Left cardiac atrium (tissue), 4 donors: ENCODE measurements around the gene G6PC1. TPM values are rescaled to one million over a fixed set of nuclear protein-coding genes. Genes with fewer than 3 reads are reported as not detected.
"Not testable (repeated sequence)": the region's sequence is repeated elsewhere in the genome, so short reads cannot be mapped to it uniquely, and the experiment has no call there.

Experiments
- ATAC-seq, 2 donors: fragments of 200-7000 bp; cut with Tn5 transposase; one replicate each; pipeline ENCODE4 v1.9.1; 2020; ENCODE audit warnings: mild to moderate bottlenecking in 2 of 2, moderate library complexity in 2 of 2
- DNase-seq: peaks from one replicate; pipeline ENCODE4 v3.0.0-alpha.2; 2020
- intact Hi-C, 2 donors: fragments of 100-400 bp; cut with DNase I; formaldehyde crosslinking; loops; one replicate each; pipeline versions ENCODE4 v1.14.1 to v1.15.1; 2022 to 2023
- long read RNA-seq: library from polyadenylated mRNA; unstranded; transcript quantifications from one replicate; pipeline ENCODE4 v2.0.0, GENCODE V29; 2021
- total RNA-seq, 2 donors: library from RNA; stranded (reverse); fragmentation: NEBNext Ultra II Directional; extraction: Animal tissue kit (Norgen Biotek cat#: 25700); gene quantifications; one replicate each; pipeline ENCODE4 v1.2.1, GENCODE V29; 2021
- donor health status: DM: no; HTN: yes; CAD: no.
- donor health status: DM: no; HTN: yes; CAD: no; lungs with severe emphysema.
- donor health status: DM: yes; HTN: yes; CAD: no.
- donor health status: Dilated cardiomyopathy.

G6PC1 gene
- total RNA-seq = not detected
- long read RNA-seq = 0 reads

DNA sequence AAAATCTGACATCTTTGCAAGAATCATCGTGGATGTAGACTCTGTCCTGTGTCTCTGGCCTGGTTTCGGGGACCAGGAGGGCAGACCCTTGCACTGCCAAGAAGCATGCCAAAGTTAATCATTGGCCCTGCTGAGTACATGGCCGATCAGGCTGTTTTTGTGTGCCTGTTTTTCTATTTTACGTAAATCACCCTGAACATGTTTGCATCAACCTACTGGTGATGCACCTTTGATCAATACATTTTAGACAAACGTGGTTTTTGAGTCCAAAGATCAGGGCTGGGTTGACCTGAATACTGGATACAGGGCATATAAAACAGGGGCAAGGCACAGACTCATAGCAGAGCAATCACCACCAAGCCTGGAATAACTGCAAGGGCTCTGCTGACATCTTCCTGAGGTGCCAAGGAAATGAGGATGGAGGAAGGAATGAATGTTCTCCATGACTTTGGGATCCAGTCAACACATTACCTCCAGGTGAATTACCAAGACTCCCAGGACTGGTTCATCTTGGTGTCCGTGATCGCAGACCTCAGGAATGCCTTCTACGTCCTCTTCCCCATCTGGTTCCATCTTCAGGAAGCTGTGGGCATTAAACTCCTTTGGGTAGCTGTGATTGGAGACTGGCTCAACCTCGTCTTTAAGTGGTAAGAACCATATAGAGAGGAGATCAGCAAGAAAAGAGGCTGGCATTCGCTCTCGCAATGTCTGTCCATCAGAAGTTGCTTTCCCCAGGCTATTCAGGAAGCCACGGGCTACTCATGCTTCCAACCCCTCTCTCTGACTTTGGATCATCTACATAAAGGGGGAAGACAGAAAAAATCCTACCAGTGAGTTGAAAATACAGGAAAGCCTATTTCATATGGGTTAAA lies at the start of gene G6PC1:
Gene G6PC1 (plus strand): TSS at position 340 of the 872 bp plus-strand sequence. CDS start 78 bp downstream, at position 418.
- ATAC-seq (no peak), DNase-seq (no peak)
- intact Hi-C loops = no loop called here

DNA sequence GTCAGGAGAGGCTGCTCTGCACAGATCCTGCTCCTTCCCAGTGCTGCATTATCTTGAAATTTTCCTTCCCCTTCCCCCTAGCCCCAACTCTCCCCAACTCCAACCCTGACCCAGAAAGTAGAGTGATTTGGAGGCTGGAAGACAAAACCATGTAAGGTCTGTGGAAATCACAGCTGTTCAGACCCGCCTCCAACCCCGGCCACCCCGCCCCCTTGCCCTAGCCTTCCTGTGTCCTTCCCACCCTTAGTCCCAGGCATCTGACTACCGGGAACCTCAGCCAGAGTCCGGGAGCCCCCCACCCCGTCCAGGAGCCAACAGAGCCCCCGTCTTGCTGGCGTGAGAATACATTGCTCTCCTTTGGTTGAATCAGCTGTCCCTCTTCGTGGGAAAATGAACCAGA lies 49.6 kb upstream of the G6PC1 start, which contains the start of gene AOC3:
Gene AOC3 (plus strand): TSS at position 246 of the 400 bp plus-strand sequence. CDS start 145 bp downstream, at position 391.
- peak; percentile 49 to 58 for ATAC-seq
- intact Hi-C loops = no loop called here
- peak; percentile 54 for DNase-seq

DNA sequence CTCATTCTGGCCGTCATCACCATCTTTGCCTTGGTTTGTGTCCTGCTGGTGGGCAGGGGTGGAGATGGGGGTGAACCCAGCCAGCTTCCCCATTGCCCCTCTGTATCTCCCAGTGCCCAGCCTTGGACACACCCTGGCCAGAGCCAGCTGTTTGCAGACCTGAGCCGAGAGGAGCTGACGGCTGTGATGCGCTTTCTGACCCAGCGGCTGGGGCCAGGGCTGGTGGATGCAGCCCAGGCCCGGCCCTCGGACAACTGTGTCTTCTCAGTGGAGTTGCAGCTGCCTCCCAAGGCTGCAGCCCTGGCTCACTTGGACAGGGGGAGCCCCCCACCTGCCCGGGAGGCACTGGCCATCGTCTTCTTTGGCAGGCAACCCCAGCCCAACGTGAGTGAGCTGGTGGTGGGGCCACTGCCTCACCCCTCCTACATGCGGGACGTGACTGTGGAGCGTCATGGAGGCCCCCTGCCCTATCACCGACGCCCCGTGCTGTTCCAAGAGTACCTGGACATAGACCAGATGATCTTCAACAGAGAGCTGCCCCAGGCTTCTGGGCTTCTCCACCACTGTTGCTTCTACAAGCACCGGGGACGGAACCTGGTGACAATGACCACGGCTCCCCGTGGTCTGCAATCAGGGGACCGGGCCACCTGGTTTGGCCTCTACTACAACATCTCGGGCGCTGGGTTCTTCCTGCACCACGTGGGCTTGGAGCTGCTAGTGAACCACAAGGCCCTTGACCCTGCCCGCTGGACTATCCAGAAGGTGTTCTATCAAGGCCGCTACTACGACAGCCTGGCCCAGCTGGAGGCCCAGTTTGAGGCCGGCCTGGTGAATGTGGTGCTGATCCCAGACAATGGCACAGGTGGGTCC lies 49.0 kb upstream of the G6PC1 start:
- DNase-seq, intact Hi-C loops: not testable (repeated sequence)
- peak in 1 of 2 donors; percentile 13 for ATAC-seq

DNA sequence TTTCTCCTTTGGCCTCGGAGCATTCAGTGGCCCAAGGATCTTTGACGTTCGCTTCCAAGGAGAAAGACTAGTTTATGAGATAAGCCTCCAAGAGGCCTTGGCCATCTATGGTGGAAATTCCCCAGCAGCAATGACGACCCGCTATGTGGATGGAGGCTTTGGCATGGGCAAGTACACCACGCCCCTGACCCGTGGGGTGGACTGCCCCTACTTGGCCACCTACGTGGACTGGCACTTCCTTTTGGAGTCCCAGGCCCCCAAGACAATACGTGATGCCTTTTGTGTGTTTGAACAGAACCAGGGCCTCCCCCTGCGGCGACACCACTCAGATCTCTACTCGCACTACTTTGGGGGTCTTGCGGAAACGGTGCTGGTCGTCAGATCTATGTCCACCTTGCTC lies 48.2 kb upstream of the G6PC1 start:
- ATAC-seq = no peak
- intact Hi-C loops = no loop called here
- DNase-seq = no peak

DNA sequence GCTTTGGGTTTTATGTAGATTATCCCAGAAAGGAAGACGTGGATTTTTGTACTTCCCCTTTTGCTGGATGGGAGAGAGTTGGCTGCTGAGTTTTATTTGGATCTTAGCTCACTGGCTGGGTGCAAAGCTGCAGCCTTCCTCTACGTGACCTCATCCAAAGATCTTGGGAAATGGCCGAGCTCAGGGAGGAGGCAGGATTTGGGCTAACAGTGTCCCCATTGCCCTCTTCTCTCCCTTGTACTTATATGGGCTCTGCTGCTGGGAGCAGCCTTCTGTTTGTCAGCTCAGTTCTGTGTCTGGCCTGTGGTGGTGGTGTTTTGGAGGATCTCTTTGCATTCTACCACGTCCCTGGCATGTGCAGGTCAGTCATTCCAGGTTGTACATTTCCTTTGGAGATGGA lies 47.6 kb upstream of the G6PC1 start:
- DNase-seq (no peak), ATAC-seq (peak; percentile 34 to 40)
- intact Hi-C loops = no loop called here

DNA sequence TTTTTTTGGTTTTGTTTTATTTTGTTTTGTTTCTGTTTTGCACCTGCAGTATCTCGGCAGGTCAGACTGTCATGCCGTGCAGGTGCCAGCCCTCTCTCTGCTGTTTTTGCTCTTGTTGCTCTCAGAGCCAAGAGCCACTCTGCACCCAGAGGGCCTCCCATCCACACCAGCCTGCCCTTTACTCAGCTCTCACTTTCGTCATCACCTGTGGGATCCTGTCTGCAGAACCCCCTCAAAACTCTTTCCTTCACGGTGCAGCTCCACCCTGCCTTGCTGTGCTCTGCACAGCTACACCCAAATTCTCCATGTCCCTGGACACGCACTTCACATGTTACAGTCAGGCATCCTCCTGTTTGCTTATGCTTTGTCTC lies 47.0 kb upstream of the G6PC1 start:
- intact Hi-C loops = no loop called here
- ATAC-seq (no peak), DNase-seq (no peak)

DNA sequence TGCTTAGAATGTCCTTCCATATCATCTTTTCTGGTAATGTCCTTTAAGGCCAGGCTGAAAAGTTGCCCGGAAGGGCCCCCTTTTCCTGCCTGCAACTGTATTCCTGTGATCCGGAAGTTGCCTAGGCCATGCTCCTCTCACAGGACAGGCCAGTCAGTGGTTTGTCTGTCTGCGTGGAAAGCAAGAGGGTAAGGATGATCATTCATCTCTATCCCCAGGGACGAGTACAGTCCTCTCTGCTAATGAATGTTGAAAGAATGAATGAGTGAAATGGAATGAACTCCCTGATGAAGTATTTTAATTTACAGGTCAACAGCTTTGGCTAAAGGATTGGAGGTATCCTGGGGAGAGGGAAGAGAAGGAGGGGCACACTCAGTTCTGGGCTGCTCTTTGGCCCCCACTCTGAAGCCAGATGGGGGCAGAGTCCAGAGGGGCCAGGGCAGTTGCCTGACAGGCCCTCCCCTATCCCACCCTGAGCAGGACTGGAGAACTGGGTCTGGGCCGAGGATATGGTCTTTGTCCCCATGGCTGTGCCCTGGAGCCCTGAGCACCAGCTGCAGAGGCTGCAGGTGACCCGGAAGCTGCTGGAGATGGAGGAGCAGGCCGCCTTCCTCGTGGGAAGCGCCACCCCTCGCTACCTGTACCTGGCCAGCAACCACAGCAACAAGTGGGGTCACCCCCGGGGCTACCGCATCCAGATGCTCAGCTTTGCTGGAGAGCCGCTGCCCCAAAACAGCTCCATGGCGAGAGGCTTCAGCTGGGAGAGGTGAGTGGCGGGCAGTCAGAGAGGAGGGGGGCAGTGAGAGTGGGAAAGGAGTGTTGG lies 46.4 kb upstream of the G6PC1 start:
- no peak for ATAC-seq
- intact Hi-C loops = no loop called here

DNA sequence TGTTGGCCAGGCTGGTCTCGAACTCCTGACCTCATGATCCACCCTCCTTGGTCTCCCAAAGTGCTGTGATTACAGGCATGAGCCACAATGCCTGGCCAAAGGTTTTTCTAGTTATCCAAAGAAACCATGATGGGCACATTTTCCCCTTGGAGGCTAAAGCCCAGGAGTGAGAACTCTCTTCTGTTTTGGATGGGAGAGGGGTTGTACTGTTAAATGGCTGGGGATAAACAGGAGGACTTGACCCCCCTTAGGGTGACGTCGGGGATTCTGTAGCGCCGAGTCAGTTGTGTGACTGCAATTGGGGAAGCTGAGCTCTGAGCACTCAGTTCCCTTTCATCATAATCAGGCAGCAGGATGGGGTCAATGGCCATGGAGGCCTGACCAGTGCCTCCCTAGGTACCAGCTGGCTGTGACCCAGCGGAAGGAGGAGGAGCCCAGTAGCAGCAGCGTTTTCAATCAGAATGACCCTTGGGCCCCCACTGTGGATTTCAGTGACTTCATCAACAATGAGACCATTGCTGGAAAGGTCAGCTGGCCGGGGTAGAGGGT lies 45.5 kb upstream of the G6PC1 start:
- ATAC-seq (no peak), DNase-seq (no peak)
- intact Hi-C loops = no loop called here

More for the DNA sequence above, 46.4 kb upstream of the G6PC1 start:
- no peak for DNase-seq

DNA sequence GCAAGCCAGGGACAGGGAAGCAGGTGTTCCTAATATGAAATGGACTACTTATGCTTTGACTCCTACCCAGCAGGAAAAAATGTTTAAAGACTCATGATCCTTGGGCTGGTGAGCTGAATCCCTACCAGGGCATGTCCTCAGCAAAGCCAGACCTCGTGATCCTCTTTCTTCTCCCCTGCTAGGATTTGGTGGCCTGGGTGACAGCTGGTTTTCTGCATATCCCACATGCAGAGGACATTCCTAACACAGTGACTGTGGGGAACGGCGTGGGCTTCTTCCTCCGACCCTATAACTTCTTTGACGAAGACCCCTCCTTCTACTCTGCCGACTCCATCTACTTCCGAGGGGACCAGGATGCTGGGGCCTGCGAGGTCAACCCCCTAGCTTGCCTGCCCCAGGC lies 44.5 kb upstream of the G6PC1 start:
- ATAC-seq, DNase-seq, intact Hi-C loops: not testable (repeated sequence)

DNA sequence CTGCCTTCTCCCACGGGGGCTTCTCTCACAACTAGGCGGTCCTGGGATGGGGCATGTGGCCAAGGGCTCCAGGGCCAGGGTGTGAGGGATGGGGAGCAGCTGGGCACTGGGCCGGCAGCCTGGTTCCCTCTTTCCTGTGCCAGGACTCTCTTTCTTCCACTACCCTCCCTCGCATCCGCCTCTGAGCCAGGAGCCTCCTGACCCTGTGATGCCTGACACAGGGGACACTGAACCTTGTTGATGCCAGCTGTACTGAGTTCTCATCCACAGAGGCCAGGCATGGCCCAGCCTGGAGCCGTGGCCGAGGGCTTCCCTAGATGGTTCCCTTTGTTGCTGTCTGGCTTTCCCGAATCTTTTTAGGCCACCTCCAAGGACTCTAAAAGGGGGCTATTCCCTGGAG lies 44.1 kb upstream of the G6PC1 start:
- intact Hi-C loops, DNase-seq: not testable (repeated sequence)
- peak in 1 of 2 donors; percentile 20 for ATAC-seq

DNA sequence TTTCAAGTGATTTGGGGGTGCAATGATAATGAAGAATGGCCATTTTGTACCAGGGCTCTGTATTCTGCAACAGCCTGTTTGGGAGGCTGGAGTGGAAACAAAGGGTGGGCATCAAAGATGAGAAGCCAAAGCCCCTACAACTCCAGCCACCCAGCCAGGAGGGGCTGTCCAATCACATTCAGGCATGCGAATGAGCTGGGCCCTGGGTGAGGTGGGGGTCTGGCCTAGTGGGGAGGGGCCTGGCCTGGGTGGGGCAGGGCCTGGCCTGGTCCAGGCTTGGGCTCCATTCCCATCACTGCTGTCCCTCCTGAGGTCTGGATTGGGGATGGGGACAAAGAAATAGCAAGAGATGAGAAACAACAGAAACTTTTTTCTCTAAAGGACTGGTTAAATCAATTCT lies 43.2 kb upstream of the G6PC1 start:
- intact Hi-C loops = no loop called here
- no peak for DNase-seq

DNA sequence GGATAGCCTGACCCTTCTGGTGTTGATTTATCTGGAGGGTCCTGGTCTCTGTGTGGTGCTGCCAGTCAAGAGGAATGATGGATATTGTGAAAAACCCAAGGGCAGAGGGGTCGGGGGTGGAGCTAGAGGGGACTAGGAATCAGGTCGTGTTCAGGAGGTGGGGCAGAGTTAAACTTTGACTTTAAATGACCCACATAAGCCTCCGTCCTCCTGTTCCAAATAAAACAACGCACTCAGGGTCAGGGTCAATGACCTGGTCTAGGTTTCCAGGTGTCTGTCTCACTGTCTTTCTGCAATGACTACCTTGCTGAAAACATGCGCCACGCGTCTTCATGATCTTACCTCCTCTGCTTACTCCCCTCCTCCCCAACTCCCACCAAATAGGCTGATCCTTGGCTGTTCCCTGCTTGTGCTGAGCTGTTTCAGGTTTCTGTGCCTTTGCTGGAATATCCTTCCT lies 34.9 kb upstream of the G6PC1 start:
- intact Hi-C loops = no loop called here
- ATAC-seq (no peak), DNase-seq (no peak)

More for the DNA sequence above, 43.2 kb upstream of the G6PC1 start:
- no peak for ATAC-seq

DNA sequence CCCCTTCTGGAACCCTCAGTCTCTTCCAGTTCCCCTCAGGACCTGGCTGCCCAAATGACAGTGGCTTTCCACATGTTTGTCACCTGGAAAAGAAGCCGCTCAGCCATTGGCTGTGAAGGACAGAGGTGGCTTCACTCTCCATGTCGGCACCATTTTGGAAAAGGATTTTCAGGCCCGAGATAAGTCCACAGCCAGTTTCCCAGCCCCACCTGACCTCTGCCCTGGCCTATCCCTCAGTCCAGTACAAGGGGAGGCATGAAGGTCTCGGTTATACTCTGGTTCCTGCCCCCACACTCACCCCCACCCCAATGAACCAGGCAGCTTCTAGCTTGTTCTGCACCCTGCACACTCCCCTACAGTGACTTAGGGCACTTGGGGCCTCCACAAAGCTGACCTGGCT lies 34.4 kb upstream of the G6PC1 start:
- ATAC-seq = no peak
- intact Hi-C loops = no loop called here
- DNase-seq = no peak

DNA sequence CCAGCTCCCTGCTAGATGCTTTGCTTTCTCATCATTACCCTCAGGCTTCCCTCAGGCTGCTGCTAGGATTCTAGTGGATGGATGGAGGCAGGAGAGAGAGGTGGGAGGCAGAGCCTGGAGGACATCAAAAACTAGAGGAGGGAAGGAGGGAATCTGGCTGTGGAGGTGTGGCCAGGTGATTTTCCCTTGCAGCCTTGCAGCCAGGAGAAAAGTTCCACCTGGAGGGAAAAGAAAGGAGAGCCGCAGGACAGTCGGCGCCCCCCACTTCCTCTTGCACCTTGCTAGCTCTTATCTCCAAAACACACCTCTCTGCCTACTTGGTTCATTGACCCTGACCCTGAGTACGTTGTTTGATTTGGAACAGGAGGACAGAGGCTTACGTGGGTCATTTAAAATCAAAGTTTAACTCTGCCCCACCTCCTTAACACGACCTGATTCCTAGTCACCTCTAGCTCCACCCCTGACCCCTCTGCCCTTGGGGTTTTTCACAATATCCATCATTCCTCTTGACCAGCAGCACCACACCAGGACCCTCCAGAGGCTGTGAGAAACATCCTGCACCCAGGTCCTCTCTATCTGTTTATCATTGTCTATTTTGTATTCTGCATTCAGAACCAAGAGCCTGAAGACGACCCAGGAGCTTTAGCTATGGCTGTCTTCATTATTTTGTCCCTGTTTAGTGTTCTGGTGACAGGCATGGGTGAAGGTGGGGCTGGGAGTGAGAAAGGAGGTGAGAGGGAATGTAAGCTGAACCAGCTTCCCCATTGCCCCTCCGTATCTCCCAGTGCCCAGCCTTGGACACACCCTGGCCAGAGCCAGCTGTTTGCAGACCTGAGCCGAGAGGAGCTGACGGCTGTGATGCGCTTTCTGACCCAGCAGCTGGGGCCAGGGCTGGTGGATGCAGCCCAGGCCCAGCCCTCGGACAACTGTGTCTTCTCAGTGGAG lies 33.7 kb upstream of the G6PC1 start:
- DNase-seq (no peak), ATAC-seq (no peak)
- intact Hi-C loops = no loop called here

DNA sequence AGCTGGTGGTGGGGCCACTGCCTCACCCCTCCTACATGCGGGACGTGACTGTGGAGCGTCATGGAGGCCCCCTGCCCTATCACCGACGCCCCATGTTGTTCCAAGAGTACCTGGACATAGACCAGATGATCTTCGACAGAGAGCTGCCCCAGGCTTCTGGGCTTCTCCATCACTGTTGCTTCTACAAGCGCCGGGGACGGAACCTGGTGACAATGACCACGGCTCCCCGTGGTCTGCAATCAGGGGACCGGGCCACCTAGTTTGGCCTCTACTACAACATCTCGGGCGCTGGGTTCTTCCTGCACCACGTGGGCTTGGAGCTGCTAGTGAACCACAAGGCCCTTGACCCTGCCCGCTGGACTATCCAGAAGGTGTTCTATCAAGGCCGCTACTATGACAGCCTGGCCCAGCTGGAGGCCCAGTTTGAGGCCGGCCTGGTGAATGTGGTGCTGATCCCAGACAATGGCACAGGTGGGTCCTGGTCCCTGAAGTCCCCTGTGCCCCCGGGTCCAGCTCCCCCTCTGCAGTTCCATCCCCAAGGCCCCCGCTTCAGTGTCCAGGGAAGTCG lies 32.8 kb upstream of the G6PC1 start:
- intact Hi-C loops, ATAC-seq, DNase-seq: not testable (repeated sequence)

DNA sequence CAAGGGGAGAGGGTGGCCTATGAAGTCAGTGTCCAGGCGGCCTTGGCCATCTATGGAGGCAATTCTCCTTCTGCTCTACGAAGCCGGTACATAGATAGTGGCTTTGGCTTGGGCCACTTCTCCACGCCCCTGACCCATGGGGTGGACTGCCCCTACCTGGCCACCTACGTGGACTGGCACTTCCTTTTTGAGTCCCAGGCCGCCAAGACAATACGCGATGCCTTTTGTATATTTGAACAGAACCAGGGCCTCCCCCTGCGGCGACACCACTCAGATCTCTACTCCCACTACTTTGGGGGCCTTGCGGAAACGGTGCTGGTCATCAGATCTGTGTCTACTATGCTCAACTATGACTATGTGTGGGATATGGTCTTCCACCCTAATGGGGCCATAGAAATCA lies 32.3 kb upstream of the G6PC1 start:
- DNase-seq = no peak
- intact Hi-C loops = no loop called here
- ATAC-seq = no peak

DNA sequence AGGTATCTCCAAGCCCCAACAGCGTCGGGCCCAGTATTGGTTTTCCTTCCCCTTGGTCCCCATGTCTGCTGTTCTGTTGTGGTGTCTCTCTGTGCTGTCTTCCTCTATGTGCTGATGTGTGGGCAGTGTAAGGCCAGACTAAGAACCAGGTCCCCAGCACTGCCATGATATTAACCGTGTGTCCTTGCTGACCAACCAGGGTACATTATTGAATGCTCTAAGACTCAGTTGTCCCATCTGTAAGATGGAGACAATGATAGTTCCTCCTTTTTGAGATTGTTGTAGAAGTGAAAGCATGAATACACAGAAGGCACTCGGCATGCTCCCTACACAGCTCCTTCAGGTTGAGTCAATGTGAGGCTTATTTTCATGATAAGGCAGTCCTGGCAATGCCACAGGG lies 29.0 kb upstream of the G6PC1 start:
- no peak for ATAC-seq
- no peak for DNase-seq
- intact Hi-C loops = no loop called here
